Left renal pelvis (tissue), 4 donors: ENCODE measurements around the gene TFE3. TPM values are rescaled to one million over a fixed set of nuclear protein-coding genes. Genes with fewer than 3 reads are reported as not detected.
"Not testable (repeated sequence)": the region's sequence is repeated elsewhere in the genome, so short reads cannot be mapped to it uniquely, and the experiment has no call there.

Source experiments
- DNase-seq, 4 donors: peaks; one replicate each; pipeline ENCODE4 v3.0.0-alpha.2; 2013; ENCODE audit warnings: low read depth in 4 of 4, low spot score in 3 of 4
- polyA plus RNA-seq, 4 donors: library from polyadenylated mRNA; unstranded; fragments of 120-200 nt; gene quantifications; one replicate each; pipeline ENCODE4 v1.2.1, GENCODE V29; 2013; ENCODE audit not compliant: insufficient read length in 4 of 4

TFE3 gene
- polyA plus RNA-seq, 4 donors, result 26.8 to 38.4 (median 34.1) TPM

- DNase-seq, result peak; percentile 74 to 82 (median 76)
These were observed 40.8 kb downstream of the TFE3 start, which contains the start of gene GRIPAP1 for GRCh38 chrX:49002091-49002935. TSS of gene GRIPAP1 (minus strand) at chrX:49002264. CDS start at chrX:49002229, 35 bp downstream.

DNA sequence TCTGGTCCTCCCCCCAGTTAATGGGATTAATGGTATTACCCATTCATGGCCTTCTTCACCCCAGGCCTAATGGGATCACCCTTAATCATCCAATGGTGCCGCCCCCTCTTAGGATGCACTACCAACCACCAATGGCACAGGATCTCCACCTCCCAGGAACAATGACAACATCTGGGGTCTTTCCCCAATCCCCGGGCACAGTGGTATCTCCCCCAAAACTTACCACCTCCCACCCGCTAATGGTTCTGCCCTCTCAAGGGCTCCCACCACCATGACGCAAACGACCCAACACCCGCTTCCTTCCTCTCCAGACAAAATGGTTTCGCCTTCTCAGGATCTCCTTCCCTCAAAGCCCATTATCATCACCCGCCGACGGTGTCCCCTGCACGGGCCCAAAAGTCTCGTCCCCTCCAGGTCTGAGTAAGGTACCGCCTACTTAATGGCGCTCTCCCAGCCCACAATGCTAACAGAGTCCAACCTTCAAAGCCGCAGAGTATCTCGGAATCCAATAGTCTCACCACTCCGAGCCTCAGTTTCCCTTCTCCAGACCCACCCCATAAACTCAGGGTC is 41.6 kb downstream of the TFE3 start:
- peak in 1 of 4 donors; percentile 5 for DNase-seq

GRCh38 chrX:49000636-49001035 is 42.5 kb downstream of the TFE3 start:
- DNase-seq, result no peak

DNA sequence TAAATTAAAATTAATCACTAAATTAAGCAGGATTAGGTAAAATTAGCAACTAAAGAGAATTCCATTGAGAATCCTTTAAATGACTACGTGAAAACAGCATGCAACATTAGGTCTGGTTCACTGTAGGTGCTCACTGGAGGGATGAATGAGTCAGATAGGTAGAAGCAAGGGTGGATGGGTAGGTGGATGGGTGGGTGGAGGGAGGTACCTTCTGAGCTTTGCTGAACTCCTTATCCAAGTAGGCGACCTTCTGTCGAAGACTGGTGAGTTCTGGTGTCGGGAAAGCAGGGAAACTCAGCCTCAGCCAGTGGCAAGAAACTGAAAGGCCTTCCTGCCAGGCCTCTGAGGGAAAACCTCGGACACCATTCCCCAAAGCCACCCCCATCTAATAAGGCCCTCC is 44.1 kb downstream of the TFE3 start:
- DNase-seq, result no peak

- DNase-seq, result no peak
These were observed 44.8 kb downstream of the TFE3 start for GRCh38 chrX:48998391-48998790.

DNA sequence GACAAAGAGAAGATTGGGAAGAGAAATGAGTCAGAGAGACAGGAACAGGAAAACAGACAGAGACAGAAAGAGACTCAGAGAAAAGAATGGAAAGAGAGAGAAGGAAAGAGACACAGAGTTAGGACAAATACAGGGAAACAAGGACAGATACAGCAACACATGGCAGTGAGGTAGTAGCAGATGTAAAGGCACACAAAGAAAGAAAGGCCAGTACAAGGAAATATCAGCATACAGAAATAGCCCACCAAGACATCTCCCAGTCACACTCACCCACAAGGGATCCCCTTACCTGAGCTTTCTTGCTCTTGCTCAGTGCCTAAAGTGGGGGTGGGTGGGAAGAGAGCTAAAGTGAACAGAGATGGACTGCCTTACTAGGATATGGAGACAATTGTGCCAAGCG is 45.3 kb downstream of the TFE3 start:
- no peak for DNase-seq

DNA sequence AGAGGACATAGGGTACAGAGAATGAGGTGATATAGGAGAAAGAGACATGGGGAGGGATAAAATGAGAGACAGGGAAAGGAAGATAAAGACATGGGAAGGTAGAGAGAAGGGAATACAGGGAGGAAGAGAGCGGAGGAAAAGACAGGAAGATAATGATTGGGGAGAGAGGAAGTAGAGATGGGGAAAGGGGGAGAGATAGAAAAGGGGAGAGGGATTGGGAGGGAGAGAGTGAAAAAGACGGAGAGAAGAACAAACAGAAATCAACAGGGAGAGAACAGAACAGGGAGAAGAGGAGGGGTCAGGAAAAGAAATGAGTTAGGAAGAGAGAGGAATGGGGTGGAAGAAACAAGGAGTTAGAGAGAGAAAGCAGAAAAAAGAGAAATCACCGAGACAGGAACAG is 45.7 kb downstream of the TFE3 start:
- no peak for DNase-seq

DNA sequence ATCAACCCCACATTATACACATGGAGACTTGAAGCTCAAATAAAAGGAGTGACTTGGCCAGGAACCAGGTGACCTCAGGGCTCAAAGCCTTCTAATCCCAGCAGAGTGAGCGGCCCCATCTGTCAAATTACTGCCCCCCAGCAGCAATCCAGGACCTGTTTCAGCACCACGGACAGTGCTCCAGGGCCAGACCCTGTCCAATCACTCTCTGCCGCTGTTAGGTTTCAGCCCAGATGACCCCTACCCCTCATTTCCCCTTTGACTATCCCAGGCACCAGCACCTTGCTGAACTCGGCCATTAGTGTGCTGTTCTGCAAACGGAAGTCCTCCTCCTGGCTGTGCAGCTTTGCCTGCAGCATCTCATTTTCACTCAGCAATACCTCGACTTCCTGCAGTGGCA is 46.2 kb downstream of the TFE3 start:
- no peak for DNase-seq

- DNase-seq, result no peak
These were observed 50.8 kb downstream of the TFE3 start for GRCh38 chrX:48992341-48992740.

GRCh38 chrX:48989483-48989882 is 53.7 kb downstream of the TFE3 start:
- no peak for DNase-seq

DNA sequence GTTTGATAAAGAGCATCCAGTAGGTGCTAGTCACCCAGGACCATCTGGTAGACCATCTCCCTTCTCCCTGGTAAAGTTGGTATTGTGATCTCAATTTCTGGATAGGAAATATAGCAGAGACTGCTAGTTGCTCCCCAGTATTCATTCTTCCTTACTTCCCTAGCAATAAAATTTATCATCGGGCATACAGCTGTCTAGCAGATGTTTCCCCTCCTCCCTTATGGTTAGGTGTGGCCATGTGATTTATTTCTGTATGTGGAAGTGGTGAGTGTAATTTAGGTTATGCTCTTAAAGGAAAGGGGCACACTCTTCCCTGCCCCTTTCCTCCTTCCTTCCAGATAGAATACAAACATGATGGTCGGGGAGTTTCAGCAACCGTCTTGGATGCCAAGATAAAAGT is 59.3 kb downstream of the TFE3 start:
- DNase-seq, result no peak

DNA sequence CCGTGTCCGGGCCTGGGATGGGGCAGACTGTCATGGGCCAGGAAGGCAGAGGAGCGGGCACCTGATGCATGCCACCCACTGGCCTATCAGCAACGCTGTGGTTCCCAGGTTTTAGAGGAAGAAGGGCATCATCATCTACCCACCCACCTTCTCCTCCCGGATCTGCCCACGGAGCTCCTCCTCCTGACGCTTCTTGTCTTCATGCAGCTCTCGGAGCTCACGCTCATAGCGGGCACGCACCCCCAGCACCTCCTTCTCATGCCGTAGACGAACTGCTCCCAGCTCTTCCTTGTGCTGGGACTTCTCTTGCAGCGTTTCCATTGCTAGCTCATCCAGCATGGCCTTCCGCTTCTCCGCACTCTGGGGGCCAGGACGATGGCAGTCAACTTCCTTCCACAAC is 60.1 kb downstream of the TFE3 start:
- DNase-seq, result no peak

GRCh38 chrX:48981178-48981577 is 62.0 kb downstream of the TFE3 start:
- DNase-seq, result no peak

DNA sequence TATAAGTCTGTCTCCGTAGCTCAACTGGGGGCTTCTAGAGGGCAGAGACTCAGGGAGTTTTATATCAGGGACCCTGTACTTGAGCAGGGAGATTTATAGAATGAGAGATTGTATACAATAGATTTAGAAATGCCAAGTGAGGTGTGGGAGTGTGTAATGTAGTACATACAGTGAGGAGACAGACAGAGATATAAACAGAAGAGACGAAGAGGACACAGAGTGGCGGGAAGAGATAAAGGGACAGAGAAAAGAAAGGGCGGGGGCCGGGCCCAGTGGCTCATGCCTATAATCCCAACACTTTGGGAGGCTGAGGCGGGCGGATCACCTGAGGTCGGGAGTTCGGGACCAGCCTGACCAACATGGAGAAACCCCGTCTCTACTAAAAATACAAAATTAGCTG is 62.8 kb downstream of the TFE3 start:
- DNase-seq, result not testable (repeated sequence)

Other genes with a start within 250 kb of the TFE3 start
- 100 to 1,000 TPM; 123 to 209 (median 159) TPM for gene HDAC6, start 241.3 kb downstream of the TFE3 start, polyA plus RNA-seq
- gene ERAS, start 216.8 kb downstream of the TFE3 start, polyA plus RNA-seq, result under 1 TPM in 2 of 4 donors, not detected in 2; 0.18 to 0.43 TPM
- gene PCSK1N, start 207.7 kb downstream of the TFE3 start, polyA plus RNA-seq, result 10 to 100 TPM in 1 of 4 donors, 1 to 10 TPM in 3; 4.4 to 16.8 (median 5.4) TPM
- gene TIMM17B, start 145.6 kb downstream of the TFE3 start, polyA plus RNA-seq, result 10 to 100 TPM; 24.8 to 57.6 (median 34.0) TPM
- gene PQBP1, start 145.4 kb downstream of the TFE3 start, polyA plus RNA-seq, result 10 to 100 TPM; 60.6 to 86.0 (median 71.9) TPM
- 10 to 100 TPM; 22.3 to 33.7 (median 30.2) TPM for gene SLC35A2, start 131.7 kb downstream of the TFE3 start, polyA plus RNA-seq
- gene PIM2, start 124.3 kb downstream of the TFE3 start, polyA plus RNA-seq, result 1 to 10 TPM; 5.8 to 9.2 (median 6.7) TPM
- 10 to 100 TPM; 59.8 to 67.2 (median 63.9) TPM for gene OTUD5, start 85.8 kb downstream of the TFE3 start, polyA plus RNA-seq
- 1 to 10 TPM; 2.7 to 6.6 (median 3.5) TPM for gene KCND1, start 71.5 kb downstream of the TFE3 start, polyA plus RNA-seq
- 10 to 100 TPM; 40.3 to 72.8 (median 55.5) TPM for gene GRIPAP1, start 41.1 kb downstream of the TFE3 start, polyA plus RNA-seq
- 10 to 100 TPM in 3 of 4 donors, 1 to 10 TPM in 1; 9.5 to 16.5 (median 11.1) TPM for gene CCDC120, start 15.6 kb upstream of the TFE3 start, polyA plus RNA-seq
- gene PRAF2, start 30.6 kb upstream of the TFE3 start, polyA plus RNA-seq, result 10 to 100 TPM; 37.7 to 54.3 (median 42.0) TPM
- gene WDR45, start 36.5 kb upstream of the TFE3 start, polyA plus RNA-seq, result 10 to 100 TPM; 48.4 to 61.6 (median 55.6) TPM
- gene GPKOW, start 80.4 kb upstream of the TFE3 start, polyA plus RNA-seq, result 10 to 100 TPM; 20.5 to 25.1 (median 23.1) TPM
- gene MAGIX, start 119.4 kb upstream of the TFE3 start, polyA plus RNA-seq, result 1 to 10 TPM; 3.5 to 8.5 (median 4.0) TPM
- 10 to 100 TPM; 14.8 to 42.3 (median 37.5) TPM for gene PLP2, start 128.5 kb upstream of the TFE3 start, polyA plus RNA-seq
- gene PRICKLE3, start 143.0 kb upstream of the TFE3 start, polyA plus RNA-seq, result 1 to 10 TPM; 2.5 to 6.2 (median 4.6) TPM
- gene SYP, start 156.8 kb upstream of the TFE3 start, polyA plus RNA-seq, result 1 to 10 TPM; 2.5 to 3.9 (median 3.0) TPM
- gene CACNA1F, start 190.0 kb upstream of the TFE3 start, polyA plus RNA-seq, result under 1 TPM; 0.03 to 0.70 (median 0.11) TPM
- gene CCDC22, start 192.1 kb upstream of the TFE3 start, polyA plus RNA-seq, result 10 to 100 TPM; 11.2 to 22.5 (median 16.7) TPM
- gene FOXP3, start 221.4 kb upstream of the TFE3 start, polyA plus RNA-seq, result under 1 TPM; 0.66 to 0.85 (median 0.79) TPM
- gene PPP1R3F, start 226.4 kb upstream of the TFE3 start, polyA plus RNA-seq, result 10 to 100 TPM in 1 of 4 donors, 1 to 10 TPM in 3; 4.8 to 11.5 (median 5.0) TPM